AG04449 (cell line): ENCODE measurements around the gene MED13L.

Source experiments
- CTCF ChIA-PET: fragments of 350-600 bp; formaldehyde crosslinking; extraction: SDS; loops from one replicate; lab custom pipeline; 2021; ENCODE audit warnings: antibody characterized with exemption; lab: Yijun Ruan, JAX
- POLR2A ChIA-PET: fragments of 400-600, 350-600 bp; formaldehyde crosslinking; extraction: SDS; loops from one replicate; lab custom pipeline; 2020; ENCODE audit warnings: antibody characterized with exemption, inconsistent platforms; lab: Yijun Ruan, JAX
- DNase-seq: peaks from one replicate; pipeline ENCODE4 v3.0.0-alpha.2; 2010; ENCODE audit warnings: low read depth, low spot score
- H3K4me3 ChIP-seq: 2 replicates; pipeline ENCODE4 v1.5.1; 2011; ENCODE audit warnings: low read depth, mild to moderate bottlenecking, control low read depth, low read length
- CTCF ChIP-seq: IDR thresholded peaks from one replicate; pipeline ENCODE4 v1.5.1; 2011; ENCODE audit warnings: mild to moderate bottlenecking, moderate library complexity, low read length, control low read depth, inconsistent platforms; ENCODE audit not compliant: insufficient read depth; ENCODE audit errors: missing control alignments

Gene MED13L

GRCh38 chr12:115988625-115989563 is 288.6 kb downstream of the MED13L start:
- POLR2A ChIA-PET: interaction anchor here (0.7 kb wide), 1 partner anchor 730 kb away, joined by 3 read pairs; no protein-coding TSS in a partner anchor
- TF ChIP-seq CTCF: no peak

GRCh38 chr12:115988212-115988611 is 289.3 kb downstream of the MED13L start:
- DNase-seq: no peak
- no peak for TF ChIP-seq CTCF
- POLR2A ChIA-PET: no interaction called here
- CTCF ChIA-PET: interaction anchor here (1.8 to 4.7 kb wide), 2 partner anchors 10 to 14 kb away, joined by 5 to 43 read pairs; no protein-coding TSS in a partner anchor
- H3K4me3 ChIP-seq: no peak overlapping the region

More at GRCh38 chr12:115988625-115989563, 288.6 kb downstream of the MED13L start:
- CTCF ChIA-PET: interaction anchor here (0.9 to 4.7 kb wide), 4 partner anchors 9 to 720 kb away, joined by 4 to 43 read pairs (median 4); no protein-coding TSS in a partner anchor
- no peak for DNase-seq
- H3K4me3 ChIP-seq: no peak overlapping the region

- ChIA-PET CTCF (interaction anchor here (3.0 kb wide), 1 partner anchor 724 kb away, joined by 6 read pairs; no protein-coding TSS in a partner anchor), POLR2A (no interaction called here)
- TF ChIP-seq CTCF: no peak
- no peak overlapping the region for H3K4me3 ChIP-seq
- no peak for DNase-seq
Observed at GRCh38 chr12:115984616-115985015, 292.9 kb downstream of the MED13L start.

DNA sequence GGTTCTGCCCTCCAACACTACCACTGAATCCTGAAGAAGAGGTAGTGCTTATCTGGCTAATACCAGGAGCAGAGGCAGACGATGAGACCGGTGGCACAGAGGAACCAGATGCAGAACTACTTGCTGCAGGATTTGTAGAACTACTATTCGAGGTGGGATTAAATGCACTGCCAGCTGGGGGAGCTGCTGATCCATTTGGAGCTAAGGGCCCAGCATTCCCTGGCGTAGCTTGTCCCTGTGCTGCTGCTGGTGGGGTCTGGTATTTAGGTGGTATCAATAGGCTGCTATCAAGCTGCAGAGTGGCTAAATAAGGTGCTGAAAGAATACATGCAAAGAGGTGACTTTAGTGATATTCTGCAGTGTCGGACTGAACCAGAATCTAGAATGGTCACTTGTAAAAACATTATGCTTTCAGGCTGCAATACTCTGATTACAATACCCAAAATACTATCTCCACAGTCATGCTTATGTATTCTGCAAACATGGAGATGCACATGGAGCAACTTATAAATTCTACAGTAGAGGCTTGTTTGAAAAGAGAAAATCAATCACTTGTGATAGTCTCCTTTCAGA is 294.2 kb downstream of the MED13L start:
- ChIA-PET CTCF (interaction anchor here (1.0 to 3.0 kb wide), 7 partner anchors 12 to 726 kb away, joined by 3 to 7 read pairs (median 4); no protein-coding TSS in a partner anchor), POLR2A (no interaction called here)
- peak; percentile 20 for TF ChIP-seq CTCF
- H3K4me3 ChIP-seq: no peak overlapping the region
- DNase-seq: no peak

DNA sequence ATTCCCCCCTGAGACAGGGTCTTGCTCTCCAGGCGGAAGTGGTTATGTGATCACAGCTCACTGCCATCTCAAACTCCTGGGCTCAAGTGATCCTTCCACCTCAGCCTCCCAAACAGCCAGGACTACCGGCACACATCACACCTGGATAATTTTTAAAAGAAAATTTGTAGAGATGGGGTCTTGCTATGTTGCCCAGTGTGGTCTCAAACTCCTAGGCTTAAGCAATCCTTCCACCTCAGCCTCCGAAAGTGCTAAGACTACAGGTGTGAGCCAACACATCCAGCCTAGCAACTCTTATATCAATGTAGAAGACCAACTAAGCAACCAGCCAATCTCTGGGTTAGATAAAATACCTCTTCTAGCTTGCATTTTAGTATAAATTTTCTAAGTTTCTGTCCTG is 297.2 kb downstream of the MED13L start:
- ChIA-PET POLR2A (no interaction called here), CTCF (interaction anchor here (0.7 to 3.3 kb wide), 3 partner anchors 15 to 1318 kb away, joined by 3 to 23 read pairs (median 3); no protein-coding TSS in a partner anchor)
- no peak overlapping the region for H3K4me3 ChIP-seq
- no peak for DNase-seq
- no peak for TF ChIP-seq CTCF
